Measurements from ENCODE around the gene PLXDC2. TPM values are rescaled to one million over a fixed set of nuclear protein-coding genes. Genes with fewer than 3 reads are reported as not detected.
A peak's percentile ranks its signal among the peaks of the same experiment; 100 is the strongest.
"Not testable (repeated sequence)": the region's sequence is repeated elsewhere in the genome, so short reads cannot be mapped to it uniquely, and the experiment has no call there.

PLXDC2 gene
- 10 to 100 TPM; 19.5 to 26.4 TPM for total RNA-seq
- polyA plus RNA-seq (2013, experiment 1 of 2): 10.5 TPM
- 10.9 TPM for polyA plus RNA-seq (2013, experiment 2 of 2)
- long read RNA-seq, experiment 1, full-length matches to known transcripts: 2 of 7 reads
- long read RNA-seq, experiment 1, partial matches to known transcripts: 2 of 7 reads
- long read RNA-seq, experiment 1, other reads (novel, unspliced or antisense): 3 of 7 reads
- long read RNA-seq, experiment 2, full-length matches to known transcripts: 9 of 27 reads
- long read RNA-seq, experiment 2, partial matches to known transcripts: 2 of 27 reads
- long read RNA-seq, experiment 2, other reads (novel, unspliced or antisense): 16 of 27 reads
- long read RNA-seq, experiment 3, full-length matches to known transcripts: 52 of 59 reads
- long read RNA-seq, experiment 3, partial matches to known transcripts: 2 of 59 reads
- long read RNA-seq, experiment 3, other reads (novel, unspliced or antisense): 5 of 59 reads
- long read RNA-seq, experiment 4, full-length matches to known transcripts: 5 of 10 reads
- long read RNA-seq, experiment 4, partial matches to known transcripts: 2 of 10 reads
- long read RNA-seq, experiment 4, other reads (novel, unspliced or antisense): 3 of 10 reads

DNA sequence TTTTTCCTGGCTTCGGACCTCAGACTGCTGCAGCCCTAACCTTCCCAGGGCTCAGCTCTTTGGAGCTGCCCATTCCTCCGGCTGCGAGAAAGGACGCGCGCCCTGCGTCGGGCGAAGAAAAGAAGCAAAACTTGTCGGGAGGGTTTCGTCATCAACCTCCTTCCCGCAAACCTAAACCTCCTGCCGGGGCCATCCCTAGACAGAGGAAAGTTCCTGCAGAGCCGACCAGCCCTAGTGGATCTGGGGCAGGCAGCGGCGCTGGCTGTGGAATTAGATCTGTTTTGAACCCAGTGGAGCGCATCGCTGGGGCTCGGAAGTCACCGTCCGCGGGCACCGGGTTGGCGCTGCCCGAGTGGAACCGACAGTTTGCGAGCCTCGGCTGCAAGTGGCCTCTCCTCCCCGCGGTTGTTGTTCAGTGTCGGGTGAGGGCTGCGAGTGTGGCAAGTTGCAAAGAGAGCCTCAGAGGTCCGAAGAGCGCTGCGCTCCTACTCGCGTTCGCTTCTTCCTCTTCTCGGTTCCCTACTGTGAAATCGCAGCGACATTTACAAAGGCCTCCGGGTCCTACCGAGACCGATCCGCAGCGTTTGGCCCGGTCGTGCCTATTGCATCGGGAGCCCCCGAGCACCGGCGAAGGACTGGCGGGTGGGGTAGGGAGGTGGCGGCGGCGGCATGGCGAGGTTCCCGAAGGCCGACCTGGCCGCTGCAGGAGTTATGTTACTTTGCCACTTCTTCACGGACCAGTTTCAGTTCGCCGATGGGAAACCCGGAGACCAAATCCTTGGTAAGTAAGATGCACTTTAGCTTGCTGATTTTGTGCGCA, at the start of gene PLXDC2:
TSS of gene PLXDC2 (plus strand) at position 22 of the 820 bp plus-strand sequence.
- H3K9ac ChIP-seq (ENCODE audit: extremely low read depth, low read length, poor library complexity, severe bottlenecking): peak within 1 kb of the TSS; percentile 44
- Mint-ChIP-seq H3K27ac (peak within 1 kb of the TSS; percentile 94), H3K36me3 (ENCODE audit: low read depth) (peaks cover 7% of the 10 kb centered on the region), H3K9me3 (no peaks in the 10 kb centered on the region), H3K27me3 (ENCODE audit: insufficient read depth) (peaks cover 27% of the 10 kb centered on the region), H3K4me3 (peak within 1 kb of the TSS; percentile 89), H3K4me1 (peaks cover 13% of the 10 kb centered on the region)
- 0 to 1% methylated on average over 27 to 65 of the region's 65 CpGs for WGBS, 2 experiments (ENCODE audit: insufficient coverage in 1 of 2, insufficient read length in 1 of 2)
- peak within 1 kb of the TSS; percentile 86 for H3K4me3 ChIP-seq (ENCODE audit: low read length)
- peaks cover 41% of the 10 kb centered on the region for H3K27me3 ChIP-seq (ENCODE audit: control insufficient read depth, insufficient read depth, low read length, poor library complexity, severe bottlenecking)
- DNase-seq: peak; percentile 85
- no peaks in the 10 kb centered on the region for H3K4me1 ChIP-seq (ENCODE audit: control insufficient read depth, insufficient read depth, low read length)
- TF ChIP-seq CTCF (conservative IDR thresholded peaks at IDR 0.05): no peak
- H3K36me3 ChIP-seq (ENCODE audit: control insufficient read depth, insufficient read depth, low read length): no peaks in the 10 kb centered on the region
- H3K9me3 ChIP-seq (ENCODE audit: control insufficient read depth, low read length): no peaks in the 10 kb centered on the region
- H3K27ac ChIP-seq (ENCODE audit: low read depth, low read length): no peak within 1 kb of the TSS

- no peak overlapping the region for H3K9ac ChIP-seq (ENCODE audit: extremely low read depth, low read length, poor library complexity, severe bottlenecking)
- peaks cover 4% of the 10 kb centered on the region for H3K4me1 ChIP-seq (ENCODE audit: control insufficient read depth, insufficient read depth, low read length)
- no peaks in the 10 kb centered on the region for H3K9me3 ChIP-seq (ENCODE audit: control insufficient read depth, low read length)
- Mint-ChIP-seq H3K27ac (no peak overlapping the region), H3K4me1 (peaks cover 6% of the 10 kb centered on the region), H3K27me3 (ENCODE audit: insufficient read depth) (no peaks in the 10 kb centered on the region), H3K36me3 (ENCODE audit: low read depth) (no peaks in the 10 kb centered on the region), H3K4me3 (no peak overlapping the region), H3K9me3 (no peaks in the 10 kb centered on the region)
- H3K27ac ChIP-seq (ENCODE audit: low read depth, low read length): no peak overlapping the region
- peak; percentile 85 for DNase-seq
- no peaks in the 10 kb centered on the region for H3K36me3 ChIP-seq (ENCODE audit: control insufficient read depth, insufficient read depth, low read length)
- 38 to 60% methylated on average over 1 to 6 of the region's 7 CpGs for WGBS, 2 experiments (ENCODE audit: insufficient coverage in 1 of 2, insufficient read length in 1 of 2)
- peak; percentile 61 for TF ChIP-seq CTCF (conservative IDR thresholded peaks at IDR 0.05)
- H3K27me3 ChIP-seq (ENCODE audit: control insufficient read depth, insufficient read depth, low read length, poor library complexity, severe bottlenecking): no peaks in the 10 kb centered on the region
- H3K4me3 ChIP-seq (ENCODE audit: low read length): no peak overlapping the region
These were observed 48.4 kb upstream of the PLXDC2 start for GRCh38 chr10:19767876-19768275.

GRCh38 chr10:19769826-19770225, 46.4 kb upstream of the PLXDC2 start:
- 89 to 100% methylated on average over 2 to 3 of the region's 3 CpGs for WGBS, 2 experiments (ENCODE audit: insufficient coverage in 1 of 2, insufficient read length in 1 of 2)
- H3K27ac ChIP-seq (ENCODE audit: low read depth, low read length); DNase-seq; H3K4me1 Mint-ChIP-seq; H3K9me3 ChIP-seq (ENCODE audit: control insufficient read depth, low read length); H3K9ac ChIP-seq (ENCODE audit: extremely low read depth, low read length, poor library complexity, severe bottlenecking); H3K36me3 ChIP-seq (ENCODE audit: control insufficient read depth, insufficient read depth, low read length); H3K4me3 ChIP-seq (ENCODE audit: low read length); H3K4me3 Mint-ChIP-seq; H3K27me3 Mint-ChIP-seq (ENCODE audit: insufficient read depth); H3K9me3 Mint-ChIP-seq; H3K4me1 ChIP-seq (ENCODE audit: control insufficient read depth, insufficient read depth, low read length); H3K36me3 Mint-ChIP-seq (ENCODE audit: low read depth); H3K27ac Mint-ChIP-seq; H3K27me3 ChIP-seq (ENCODE audit: control insufficient read depth, insufficient read depth, low read length, poor library complexity, severe bottlenecking): not testable (repeated sequence)
